Dedifferentiated amniotic fluid mesenchymal stem cell (primary cell): ENCODE data around the gene APLNR.

Experiments used
- DNase-seq: peaks from one replicate; pipeline ENCODE4 v3.0.0-alpha.2; 2016; ENCODE audit errors: extremely low spot score

APLNR gene

GRCh38 chr11:57251491-57252104, 14.5 kb upstream of the APLNR start:
- no peak for DNase-seq

GRCh38 chr11:57251037-57251436, 14.0 kb upstream of the APLNR start:
- no peak for DNase-seq

- peak; percentile 79 for DNase-seq
Measured at GRCh38 chr11:57249384-57250319, 12.6 kb upstream of the APLNR start.

GRCh38 chr11:57248780-57249383, 11.8 kb upstream of the APLNR start:
- DNase-seq = peak; percentile 67

DNA sequence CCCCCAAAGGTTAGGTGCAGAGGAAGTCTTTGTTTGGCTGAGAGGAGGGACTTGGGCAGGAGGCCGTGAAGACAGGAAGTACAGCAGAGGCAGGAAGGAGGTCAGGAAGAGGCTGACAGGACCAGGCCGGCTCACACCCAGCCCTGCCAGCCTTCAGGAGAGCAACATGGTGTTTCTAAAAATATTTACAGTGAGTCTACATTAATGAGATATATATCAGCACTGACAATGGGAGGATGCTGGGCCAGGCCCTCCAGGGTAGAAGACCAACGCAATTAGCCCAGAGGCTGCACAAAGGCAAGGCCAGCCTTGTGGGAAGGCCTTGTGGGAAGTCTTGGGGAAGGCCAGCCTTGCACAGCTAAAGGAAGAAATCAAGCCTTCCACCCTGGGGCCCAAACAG, 7.9 kb upstream of the APLNR start:
- no peak for DNase-seq

DNA sequence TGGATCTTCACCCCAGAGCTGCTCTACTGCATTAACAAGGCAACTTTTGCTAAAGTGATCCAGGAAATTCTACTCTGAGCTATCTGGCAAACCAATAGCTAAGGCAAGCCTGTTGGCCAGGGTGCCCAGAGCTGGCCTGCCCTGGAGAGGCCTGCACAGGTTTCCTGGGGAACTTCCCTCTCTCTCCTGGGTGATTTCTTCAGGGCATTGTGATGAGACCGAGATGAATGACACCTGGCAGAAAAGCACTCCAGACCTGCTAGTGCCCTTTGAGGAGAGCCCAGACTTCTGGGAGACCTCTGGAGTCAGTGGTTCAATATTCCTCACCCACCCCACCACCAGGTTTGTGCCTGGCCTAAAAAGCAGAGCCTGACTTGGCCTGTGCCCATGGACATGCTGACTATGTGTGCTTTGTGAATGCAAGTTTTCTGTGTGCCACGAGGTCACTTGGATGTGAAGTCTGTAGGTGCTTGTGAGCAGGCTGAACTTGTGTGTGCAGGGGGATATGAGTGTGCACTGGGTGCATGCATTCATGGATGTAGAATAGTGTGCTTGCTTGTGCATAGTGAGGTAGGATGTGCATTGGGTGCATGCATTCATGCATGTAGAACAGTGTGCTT, 4.4 kb upstream of the APLNR start:
- DNase-seq = no peak

DNA sequence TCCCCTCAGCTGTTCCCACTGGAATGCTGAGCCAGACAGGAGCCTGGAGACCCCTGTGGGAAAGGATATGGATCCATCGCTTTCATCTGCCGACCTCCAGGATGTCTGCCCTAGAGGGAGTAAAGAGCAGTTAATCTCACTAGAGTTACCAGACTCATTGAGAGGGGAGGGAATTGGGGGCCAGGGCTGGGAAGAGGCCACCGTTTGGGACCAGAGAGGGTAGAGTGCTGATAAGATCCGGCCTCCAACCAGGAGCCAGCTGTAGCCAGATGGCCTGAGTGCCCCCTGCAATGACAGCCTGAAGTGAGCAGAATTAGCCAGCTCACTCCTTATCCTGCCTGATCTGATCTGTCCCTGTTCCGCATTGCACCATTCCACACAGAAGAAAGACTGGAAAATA, 3.7 kb upstream of the APLNR start:
- DNase-seq = no peak

DNA sequence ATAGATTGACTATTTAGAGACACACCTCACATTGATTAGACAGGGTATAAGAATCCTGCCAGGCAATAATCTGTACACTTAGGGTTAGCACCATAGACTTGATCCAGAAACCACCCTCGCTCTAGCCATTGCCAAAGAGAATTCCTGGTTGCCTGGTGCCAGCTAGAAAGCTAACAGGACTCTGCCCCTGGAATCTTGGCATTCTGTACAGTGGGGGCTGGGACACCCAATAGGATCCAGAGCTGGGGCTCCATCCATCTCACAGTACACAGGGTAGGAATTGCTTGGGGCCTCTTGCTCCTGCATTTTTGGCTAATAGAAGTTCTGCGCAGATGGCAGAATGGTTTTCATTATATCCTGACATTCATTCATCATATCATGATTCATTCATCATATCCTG, 3.0 kb upstream of the APLNR start:
- DNase-seq = no peak

GRCh38 chr11:57239348-57239747, 2.3 kb upstream of the APLNR start:
- no peak for DNase-seq

DNA sequence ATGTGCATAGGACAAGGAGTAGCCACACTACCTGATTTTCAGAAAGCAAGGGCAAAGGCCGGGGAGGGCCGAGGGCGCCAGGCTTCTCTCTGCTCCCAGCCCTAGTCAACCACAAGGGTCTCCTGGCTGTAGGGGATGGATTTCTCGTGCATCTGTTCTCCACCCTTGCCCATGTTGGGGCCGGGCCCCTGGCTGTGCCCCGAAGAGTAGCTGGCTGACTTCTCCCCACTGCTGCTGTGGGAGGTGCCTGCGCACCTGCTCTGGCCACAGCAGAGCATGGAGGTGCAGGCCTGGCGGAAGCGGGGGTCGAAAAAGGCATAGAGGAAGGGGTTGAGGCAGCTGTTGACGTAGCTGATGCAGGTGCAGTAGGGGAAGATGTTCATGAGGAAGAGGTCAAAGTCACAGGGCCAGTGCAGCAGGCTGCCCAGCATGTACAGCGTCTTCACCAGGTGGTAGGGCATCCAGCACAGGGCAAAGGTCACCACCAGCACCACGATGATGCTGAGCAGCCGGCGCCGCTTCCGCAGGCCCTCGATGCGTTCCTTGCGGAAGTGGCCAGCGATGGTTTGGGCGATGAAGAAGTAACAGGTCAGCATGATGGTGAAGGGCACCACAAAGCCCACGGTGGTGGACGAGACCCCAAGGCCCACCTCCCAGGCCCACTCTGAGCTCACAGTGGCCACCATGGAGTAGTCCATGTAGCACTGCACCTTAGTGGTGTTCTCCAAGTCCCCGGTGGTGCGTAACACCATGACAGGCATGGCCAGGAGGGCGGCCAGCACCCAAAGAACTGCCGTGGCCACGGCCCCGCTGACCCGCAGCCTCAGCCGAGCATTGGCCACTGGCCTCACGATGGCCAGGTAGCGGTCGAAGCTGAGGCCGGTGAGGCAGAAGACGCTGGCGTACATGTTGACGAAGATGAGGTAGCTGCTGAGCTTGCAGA, 1.0 kb downstream of the APLNR start:
- no peak for DNase-seq

DNA sequence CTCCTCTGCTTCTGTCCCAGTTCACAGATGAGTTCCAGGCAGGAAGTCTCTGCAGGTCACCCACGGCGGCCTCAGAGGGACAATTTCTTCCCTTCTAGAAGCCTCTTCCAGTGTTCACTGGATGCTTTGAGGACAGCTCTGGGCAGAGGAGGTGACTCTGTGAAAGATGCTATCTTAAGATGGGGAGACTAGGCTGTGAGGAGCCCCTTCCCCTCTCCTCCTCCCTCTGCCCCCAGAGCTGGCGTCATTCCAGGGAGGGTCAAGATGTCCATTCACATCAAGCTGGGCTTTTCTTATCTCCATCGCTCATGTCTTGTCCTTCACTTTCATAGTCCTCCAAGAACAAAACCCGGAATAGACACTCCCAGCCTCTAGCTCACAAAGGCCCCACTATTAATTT, 3.3 kb downstream of the APLNR start:
- DNase-seq = no peak

- no peak for DNase-seq
Measured at GRCh38 chr11:57231539-57232253, 5.4 kb downstream of the APLNR start.

GRCh38 chr11:57230791-57231538, 6.1 kb downstream of the APLNR start:
- no peak for DNase-seq

GRCh38 chr11:57230316-57230715, 6.7 kb downstream of the APLNR start:
- DNase-seq = no peak

DNA sequence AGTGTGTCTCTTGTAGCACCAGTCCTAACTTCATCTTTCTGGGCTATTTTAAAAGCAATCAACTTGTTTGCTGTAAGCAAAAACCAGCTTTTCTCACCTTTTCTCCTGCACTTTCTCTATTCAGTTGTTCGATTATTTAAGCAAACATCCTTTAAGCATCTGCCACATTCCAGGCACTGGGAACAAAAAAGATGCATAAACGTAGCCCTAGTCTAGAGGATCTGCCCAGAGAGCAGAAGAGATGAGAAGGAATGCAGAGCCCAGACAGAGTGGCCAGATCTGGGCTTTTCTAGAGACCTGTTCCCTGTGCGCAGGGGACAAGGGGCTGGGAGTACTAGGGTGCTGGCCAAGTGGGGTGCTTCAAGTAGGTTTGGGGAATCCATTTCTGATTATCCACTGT, 8.4 kb downstream of the APLNR start:
- no peak for DNase-seq

DNA sequence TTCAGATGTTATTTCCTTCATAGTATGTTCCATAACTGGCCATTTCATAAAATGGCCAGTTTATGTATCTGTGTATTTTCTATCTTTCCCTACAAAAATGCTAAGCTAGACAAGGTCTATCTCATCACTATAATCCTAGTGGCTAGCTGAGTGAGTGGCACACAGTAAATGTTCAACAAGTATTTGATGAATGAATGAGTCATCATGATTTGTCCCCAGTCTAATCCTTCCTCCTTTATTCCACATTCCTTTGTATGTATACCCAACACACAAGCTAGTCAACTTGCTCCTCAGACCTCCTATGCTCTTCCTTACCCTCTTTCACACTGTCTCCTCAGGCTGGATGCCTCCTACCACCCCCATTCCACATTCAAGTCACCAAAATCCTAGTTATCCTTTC, 12.5 kb downstream of the APLNR start:
- no peak for DNase-seq

GRCh38 chr11:57224128-57224527, 12.9 kb downstream of the APLNR start:
- no peak for DNase-seq

- DNase-seq = no peak
Measured at GRCh38 chr11:57223601-57224000, 13.4 kb downstream of the APLNR start.

DNA sequence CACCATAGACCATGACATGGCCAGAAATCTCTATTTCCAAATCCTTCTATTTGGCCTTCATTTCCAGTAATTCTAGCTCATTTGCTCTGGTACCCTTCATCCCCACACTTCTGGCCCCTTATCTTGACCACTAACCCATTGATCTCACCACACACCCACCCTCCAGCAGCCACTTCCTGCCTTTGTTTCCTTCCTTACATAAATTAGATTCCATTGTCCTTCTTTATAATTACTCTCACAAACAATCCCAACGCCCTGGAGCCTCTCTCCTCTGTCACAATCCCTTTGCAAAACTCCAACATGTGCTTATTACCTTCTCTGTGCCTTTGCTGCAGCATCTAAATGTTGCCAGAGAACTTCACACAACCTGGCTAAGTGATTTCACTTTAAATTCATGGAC, 14.8 kb downstream of the APLNR start:
- DNase-seq = no peak
